ENCODE data around the gene KDM1B.
"Not testable (repeated sequence)": the region's sequence is repeated elsewhere in the genome, so short reads cannot be mapped to it uniquely, and the experiment has no call there.

The KDM1B gene

GRCh38 chr6:18207438-18207837 is 52.2 kb downstream of the KDM1B start:
- H3K4me3 ChIP-seq (ENCODE audit: severe bottlenecking), result no peak overlapping the region
- no peaks in the 10 kb centered on the region for H3K9me3 ChIP-seq (ENCODE audit: severe bottlenecking)
- ATAC-seq (ENCODE audit: low read depth), result no peak
- no peak for TF ChIP-seq CTCF (IDR thresholded peaks at IDR 0.05; ENCODE audit: poor library complexity, severe bottlenecking)
- no peaks in the 10 kb centered on the region for H3K27me3 ChIP-seq (ENCODE audit: insufficient read depth, poor library complexity, severe bottlenecking)
- no peak overlapping the region for H3K27ac ChIP-seq (ENCODE audit: poor library complexity, severe bottlenecking)
- no peaks in the 10 kb centered on the region for H3K4me1 ChIP-seq (ENCODE audit: insufficient read depth, poor library complexity, severe bottlenecking)
- no peaks in the 10 kb centered on the region; the same call in 1 of the 2 replicates for H3K36me3 ChIP-seq (ENCODE audit: low read depth)
- DNase-seq (ENCODE audit: low spot score), result no peak

GRCh38 chr6:18207949-18208348 is 52.7 kb downstream of the KDM1B start:
- H3K27ac ChIP-seq (ENCODE audit: poor library complexity, severe bottlenecking), result no peak overlapping the region
- DNase-seq (ENCODE audit: low spot score), result no peak
- ATAC-seq (ENCODE audit: low read depth), result no peak
- H3K9me3 ChIP-seq (ENCODE audit: severe bottlenecking), result no peaks in the 10 kb centered on the region
- no peaks in the 10 kb centered on the region for H3K27me3 ChIP-seq (ENCODE audit: insufficient read depth, poor library complexity, severe bottlenecking)
- no peak for TF ChIP-seq CTCF (IDR thresholded peaks at IDR 0.05; ENCODE audit: poor library complexity, severe bottlenecking)
- H3K36me3 ChIP-seq (ENCODE audit: low read depth), result no peaks in the 10 kb centered on the region; the same call in 1 of the 2 replicates
- no peak overlapping the region for H3K4me3 ChIP-seq (ENCODE audit: severe bottlenecking)
- H3K4me1 ChIP-seq (ENCODE audit: insufficient read depth, poor library complexity, severe bottlenecking), result no peaks in the 10 kb centered on the region

- H3K27ac ChIP-seq (ENCODE audit: poor library complexity, severe bottlenecking); H3K9me3 ChIP-seq (ENCODE audit: severe bottlenecking); H3K36me3 ChIP-seq (ENCODE audit: low read depth); ATAC-seq (ENCODE audit: low read depth); H3K4me3 ChIP-seq (ENCODE audit: severe bottlenecking); H3K27me3 ChIP-seq (ENCODE audit: insufficient read depth, poor library complexity, severe bottlenecking); H3K4me1 ChIP-seq (ENCODE audit: insufficient read depth, poor library complexity, severe bottlenecking); DNase-seq (ENCODE audit: low spot score): not testable (repeated sequence)
Observed at GRCh38 chr6:18208778-18209177, 53.6 kb downstream of the KDM1B start.

GRCh38 chr6:18209539-18210197 is 54.4 kb downstream of the KDM1B start:
- Histone ChIP-seq H3K27ac (ENCODE audit: poor library complexity, severe bottlenecking) (no peak overlapping the region), H3K27me3 (ENCODE audit: insufficient read depth, poor library complexity, severe bottlenecking) (no peaks in the 10 kb centered on the region), H3K36me3 (ENCODE audit: low read depth) (no peaks in the 10 kb centered on the region; the same call in 1 of the 2 replicates), H3K4me1 (ENCODE audit: insufficient read depth, poor library complexity, severe bottlenecking) (no peaks in the 10 kb centered on the region), H3K9me3 (ENCODE audit: severe bottlenecking) (no peaks in the 10 kb centered on the region), H3K4me3 (ENCODE audit: severe bottlenecking) (no peak overlapping the region)
- TF ChIP-seq CTCF (IDR thresholded peaks at IDR 0.05; ENCODE audit: poor library complexity, severe bottlenecking), result no peak
- ATAC-seq (ENCODE audit: low read depth) (no peak), DNase-seq (ENCODE audit: low spot score) (no peak)

- DNase-seq (ENCODE audit: low spot score), result no peak
- no peak for TF ChIP-seq CTCF (IDR thresholded peaks at IDR 0.05; ENCODE audit: poor library complexity, severe bottlenecking)
- H3K9me3 ChIP-seq (ENCODE audit: severe bottlenecking), result no peaks in the 10 kb centered on the region
- no peak for ATAC-seq (ENCODE audit: low read depth)
- no peaks in the 10 kb centered on the region; the same call in none of the 2 replicates for H3K36me3 ChIP-seq (ENCODE audit: low read depth)
- H3K4me3 ChIP-seq (ENCODE audit: severe bottlenecking), result no peak overlapping the region
- H3K27ac ChIP-seq (ENCODE audit: poor library complexity, severe bottlenecking), result no peak overlapping the region
- H3K27me3 ChIP-seq (ENCODE audit: insufficient read depth, poor library complexity, severe bottlenecking), result no peaks in the 10 kb centered on the region
- H3K4me1 ChIP-seq (ENCODE audit: insufficient read depth, poor library complexity, severe bottlenecking), result no peaks in the 10 kb centered on the region
Observed at GRCh38 chr6:18210707-18211106, 55.5 kb downstream of the KDM1B start.

Data from RWPE2 (cell line).